Thymus (tissue), 11 donors: ENCODE results near the gene PCCA. TPM values are rescaled to one million over a fixed set of nuclear protein-coding genes. Genes with fewer than 3 reads are reported as not detected.

Source experiments
- DNase-seq, 9 donors: peaks; one replicate each; pipeline ENCODE4 v3.0.0-alpha.2; 2013; ENCODE audit warnings: low spot score in 9 of 9, low read depth in 6 of 9, missing footprints in 1 of 9
- H3K27ac ChIP-seq, 2 donors: one replicate each; pipeline ENCODE4 v1.5.1; 2013; ENCODE audit warnings: control low read depth in 1 of 2, low read depth in 1 of 2, low read length in 1 of 2, mild to moderate bottlenecking in 1 of 2, moderate library complexity in 1 of 2
- H3K27me3 ChIP-seq, 2 donors: one replicate each; pipeline ENCODE4 v1.5.1; 2013; ENCODE audit warnings: low read length in 1 of 2; ENCODE audit not compliant: control insufficient read depth in 2 of 2, insufficient read depth in 1 of 2
- H3K36me3 ChIP-seq, 2 donors: one replicate each; pipeline ENCODE4 v1.5.1; 2013; ENCODE audit warnings: low read length in 1 of 2, mild to moderate bottlenecking in 1 of 2, moderate library complexity in 1 of 2; ENCODE audit not compliant: control insufficient read depth in 2 of 2, insufficient read depth in 2 of 2
- H3K4me1 ChIP-seq, 2 donors: one replicate each; pipeline ENCODE4 v1.5.1; 2013; ENCODE audit warnings: low read length in 2 of 2; ENCODE audit not compliant: control insufficient read depth in 2 of 2, insufficient read depth in 2 of 2
- H3K4me3 ChIP-seq, 2 donors: one replicate each; pipeline ENCODE4 v1.5.1; 2013; ENCODE audit warnings: low read length in 2 of 2, control low read depth in 1 of 2, mild to moderate bottlenecking in 1 of 2
- H3K9me3 ChIP-seq, 2 donors: one replicate each; pipeline ENCODE4 v1.5.1; 2013; ENCODE audit warnings: low read length in 1 of 2, mild to moderate bottlenecking in 1 of 2; ENCODE audit not compliant: control insufficient read depth in 2 of 2, insufficient read depth in 1 of 2
- WGBS: extraction: QIAGEN DNeasy Blood & Tissue Kit; methylation state at CpG from one replicate; pipeline ENCODE4 v1.1.7; 2013; 5-methylcytosine and 5-hydroxymethylcytosine counted together
- polyA plus RNA-seq: library from polyadenylated mRNA; stranded (reverse); fragments of 200-250 nt; gene quantifications from one replicate; pipeline ENCODE4 v1.2.3, GENCODE V29; 2013
- total RNA-seq: library from RNA; stranded (reverse); fragments of 120-200 nt; gene quantifications from one replicate; pipeline ENCODE4 v1.2.4, GENCODE V29; 2013
- donor health status: healthy.

PCCA gene
- total and polyA plus RNA-seq, 2 donors: 17.9 to 18.2 TPM

DNA sequence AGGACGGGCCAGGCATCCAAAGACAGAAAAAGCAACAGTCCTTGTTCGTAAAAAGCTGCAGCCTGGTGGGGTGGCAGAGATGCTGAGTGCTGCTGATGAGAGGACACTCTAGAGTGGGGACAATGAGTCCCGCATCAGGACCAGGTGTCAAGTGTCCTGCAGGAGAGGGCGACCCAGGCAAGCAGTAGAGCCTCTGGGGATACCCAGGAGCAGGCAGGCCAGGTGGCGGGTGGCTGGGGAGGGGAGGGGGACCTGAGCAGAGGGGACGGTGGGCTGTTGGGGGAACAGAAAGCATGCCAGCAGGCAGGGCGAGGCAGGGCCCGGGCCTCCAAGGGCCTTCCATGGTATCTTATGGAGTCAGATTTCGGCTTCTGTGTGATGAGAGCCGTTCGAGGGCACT lies 463.9 kb downstream of the PCCA start:
- 97% methylated on average over 11 of the region's 11 CpGs for WGBS
- Histone ChIP-seq H3K9me3 (no peaks in the 10 kb centered on the region), H3K27ac (no peak overlapping the region), H3K36me3 (no peaks in the 10 kb centered on the region), H3K4me3 (no peak overlapping the region), H3K27me3 (no peaks in the 10 kb centered on the region), H3K4me1 (no peaks in the 10 kb centered on the region)
- DNase-seq: no peak

DNA sequence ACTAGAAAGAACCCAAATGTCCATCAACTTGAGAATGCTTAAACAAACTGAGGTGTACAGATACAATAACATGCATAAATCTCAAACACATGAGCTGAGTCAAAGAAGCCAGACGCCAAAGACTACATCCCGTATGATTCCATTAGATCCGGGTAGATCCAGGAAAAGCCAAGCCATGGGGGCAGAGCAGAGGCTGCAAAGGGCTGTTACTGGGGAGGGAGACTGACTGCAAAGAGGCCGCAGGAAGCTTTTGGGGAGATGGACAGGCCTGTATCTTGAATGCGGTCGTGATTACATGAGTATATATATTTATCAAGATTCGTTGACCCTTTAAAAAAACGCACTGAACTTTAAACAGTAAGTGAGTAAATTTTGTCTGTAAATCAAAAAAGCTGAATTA lies 471.0 kb downstream of the PCCA start:
- Histone ChIP-seq H3K4me1 (peaks cover 3 to 18% of the 10 kb centered on the region in 2 donors), H3K27me3 (no peaks in the 10 kb centered on the region), H3K36me3 (no peaks in the 10 kb centered on the region), H3K27ac (no peak overlapping the region), H3K4me3 (no peak overlapping the region), H3K9me3 (no peaks in the 10 kb centered on the region)
- no peak for DNase-seq
- WGBS: 97% methylated on average over 8 of the region's 8 CpGs

GRCh38 chr13:100560498-100561157 lies 471.7 kb downstream of the PCCA start:
- WGBS: 96% methylated on average over 15 of the region's 15 CpGs
- no peak overlapping the region for H3K27ac ChIP-seq
- no peak for DNase-seq

GRCh38 chr13:100561158-100561499 lies 472.2 kb downstream of the PCCA start:
- Histone ChIP-seq H3K9me3 (peaks cover 0 to 7% of the 10 kb centered on the region in 2 donors), H3K4me3 (no peak overlapping the region), H3K36me3 (no peaks in the 10 kb centered on the region), H3K4me1 (peaks cover 7 to 27% of the 10 kb centered on the region in 2 donors), H3K27ac (no peak overlapping the region), H3K27me3 (no peaks in the 10 kb centered on the region)
- no peak for DNase-seq
- WGBS: 95% methylated on average over 2 of the region's 2 CpGs

More at GRCh38 chr13:100560498-100561157, 471.7 kb downstream of the PCCA start:
- Histone ChIP-seq H3K27me3 (no peaks in the 10 kb centered on the region), H3K4me1 (peaks cover 4 to 22% of the 10 kb centered on the region in 2 donors), H3K9me3 (peaks cover 0 to 2% of the 10 kb centered on the region in 2 donors), H3K36me3 (no peaks in the 10 kb centered on the region), H3K4me3 (no peak overlapping the region)

DNA sequence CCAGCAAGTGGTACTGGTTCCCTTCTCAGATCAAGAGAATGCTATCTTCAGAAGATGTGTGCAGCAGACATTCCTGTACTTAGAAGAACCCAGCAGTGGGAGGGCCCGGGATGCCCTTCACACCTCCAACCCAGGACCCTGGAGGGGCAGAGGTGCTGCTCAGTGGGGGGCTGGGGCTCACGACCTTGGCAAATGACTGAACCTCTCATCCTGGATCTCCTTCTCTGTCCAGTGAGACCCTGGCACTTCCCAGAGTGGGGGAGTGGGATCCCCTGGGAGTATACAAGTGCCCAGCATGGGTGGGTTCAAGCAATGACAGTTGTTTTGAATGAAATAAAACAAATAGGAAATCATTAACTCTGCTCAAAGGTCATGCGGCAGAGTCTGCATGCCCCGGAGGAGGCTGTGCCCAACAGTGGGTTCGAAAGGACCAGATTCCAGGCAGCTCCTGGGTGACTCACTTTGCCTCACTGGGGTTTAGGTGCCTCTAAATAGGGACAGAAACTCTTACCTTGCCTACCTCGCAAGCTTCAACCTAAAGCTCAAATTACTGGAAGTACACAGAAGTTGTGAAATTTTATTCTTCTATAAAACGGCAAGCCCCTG lies 472.8 kb downstream of the PCCA start:
- 75% methylated on average over 7 of the region's 7 CpGs for whole genome bisulfite sequencing
- DNase-seq: no peak
- no peak overlapping the region for H3K4me3 ChIP-seq
- H3K4me1 ChIP-seq: peaks cover 7 to 30% of the 10 kb centered on the region in 2 donors
- no peaks in the 10 kb centered on the region for H3K36me3 ChIP-seq
- peaks cover 0 to 11% of the 10 kb centered on the region in 2 donors for H3K9me3 ChIP-seq
- no peaks in the 10 kb centered on the region for H3K27me3 ChIP-seq
- H3K27ac ChIP-seq: no peak overlapping the region

DNA sequence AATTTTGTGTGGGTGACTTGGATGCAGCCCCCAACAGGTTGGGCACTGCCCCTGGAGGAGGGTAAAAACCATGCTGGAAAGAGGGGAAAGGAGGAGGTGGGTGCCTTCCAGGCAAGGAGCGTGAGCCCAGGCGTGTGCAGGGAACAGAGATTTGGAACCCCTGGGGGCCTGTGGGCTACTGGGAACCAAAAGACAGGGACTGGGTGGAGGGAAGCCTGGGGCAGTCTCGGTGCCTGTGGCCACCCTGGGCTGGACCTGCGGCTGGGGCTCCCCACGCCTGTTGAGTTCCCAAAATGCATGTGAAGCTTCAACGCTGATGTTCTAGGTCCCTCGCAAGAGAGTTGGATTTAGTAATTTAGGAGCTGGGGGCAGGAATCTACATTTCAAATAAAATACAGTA lies 474.9 kb downstream of the PCCA start:
- no peak overlapping the region for H3K27ac ChIP-seq
- H3K9me3 ChIP-seq: peaks cover 0 to 11% of the 10 kb centered on the region in 2 donors
- H3K27me3 ChIP-seq: no peaks in the 10 kb centered on the region
- H3K36me3 ChIP-seq: no peaks in the 10 kb centered on the region
- no peak overlapping the region for H3K4me3 ChIP-seq
- 96% methylated on average over 7 of the region's 7 CpGs for WGBS
- peaks cover 7 to 30% of the 10 kb centered on the region in 2 donors for H3K4me1 ChIP-seq
- DNase-seq: no peak

DNA sequence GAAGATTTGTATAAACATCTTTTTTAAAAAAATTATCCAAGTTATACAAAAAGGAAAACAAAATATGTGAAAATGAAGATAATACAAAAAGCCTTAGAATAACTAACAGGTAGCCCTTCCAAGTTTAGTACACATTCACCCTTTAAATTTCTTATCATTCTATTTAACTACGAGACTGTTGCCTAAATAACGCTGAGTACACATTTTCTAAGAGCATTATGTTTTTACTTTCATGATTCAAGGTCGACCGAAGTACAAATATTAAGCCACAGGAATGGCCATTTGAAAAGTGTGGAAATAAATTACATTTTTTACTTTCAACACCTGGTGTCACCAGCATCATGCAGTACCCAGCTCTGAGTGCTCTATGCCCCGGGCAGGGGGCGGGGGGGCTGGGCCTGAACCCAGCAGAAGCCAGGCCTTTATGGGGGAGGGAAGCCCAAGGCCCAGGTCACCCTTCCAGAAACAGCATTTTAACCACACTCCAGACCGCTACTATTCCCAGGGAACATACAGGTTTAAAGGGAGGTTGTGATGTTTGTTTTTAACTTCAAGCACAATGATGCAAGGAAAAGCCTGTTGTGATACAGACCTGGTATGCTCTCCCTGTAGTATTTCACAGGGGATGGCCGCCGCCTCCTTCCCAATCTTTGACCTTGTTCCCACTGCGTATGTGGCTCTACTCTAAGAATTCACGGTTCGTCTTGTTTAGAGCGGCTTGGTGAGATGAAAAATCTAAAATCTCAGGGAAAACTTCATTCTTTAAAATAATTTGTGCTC lies 475.7 kb downstream of the PCCA start:
- no peaks in the 10 kb centered on the region for H3K36me3 ChIP-seq
- peak in 3 of 9 donors; percentile 15 to 43 (median 24) for DNase-seq
- no peaks in the 10 kb centered on the region for H3K27me3 ChIP-seq
- peaks cover 0 to 15% of the 10 kb centered on the region in 2 donors for H3K9me3 ChIP-seq
- peak overlapping the region in 1 of 2 donors; percentile 86 for H3K27ac ChIP-seq
- peaks cover 7 to 30% of the 10 kb centered on the region in 2 donors for H3K4me1 ChIP-seq
- no peak overlapping the region for H3K4me3 ChIP-seq
- WGBS: 97% methylated on average over 13 of the region's 13 CpGs

- WGBS: 23% methylated on average over 8 of the region's 8 CpGs
- H3K36me3 ChIP-seq: no peaks in the 10 kb centered on the region
- H3K9me3 ChIP-seq: peaks cover 0 to 15% of the 10 kb centered on the region in 2 donors
- peak in 7 of 9 donors; percentile 45 to 86 (median 66) for DNase-seq
- peak overlapping the region in 1 of 2 donors; percentile 86 for H3K27ac ChIP-seq
- H3K27me3 ChIP-seq: no peaks in the 10 kb centered on the region
- no peak overlapping the region for H3K4me3 ChIP-seq
- H3K4me1 ChIP-seq: peaks cover 7 to 30% of the 10 kb centered on the region in 2 donors
These were observed 476.4 kb downstream of the PCCA start for GRCh38 chr13:100565286-100565685.

DNA sequence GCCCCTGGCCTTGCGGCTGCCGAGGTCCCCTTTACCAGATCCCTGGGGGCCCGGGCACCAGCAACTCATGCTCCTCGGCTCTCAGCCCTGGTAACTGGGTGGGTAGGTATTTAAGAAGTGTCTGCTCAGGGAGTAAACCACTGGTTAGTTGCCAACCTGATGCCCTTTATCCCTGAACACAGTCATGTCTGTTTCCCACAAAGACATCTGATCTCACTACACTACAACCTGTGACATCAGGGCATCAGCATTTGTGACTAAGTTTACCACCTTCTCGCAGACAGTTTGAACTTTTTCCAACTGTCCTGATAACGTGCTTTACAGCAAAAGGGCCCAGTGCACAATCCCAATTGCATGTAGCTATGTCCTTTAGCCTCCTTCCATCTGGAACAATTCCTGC lies 477.6 kb downstream of the PCCA start:
- no peak for DNase-seq
- Histone ChIP-seq H3K27ac (no peak overlapping the region), H3K4me3 (no peak overlapping the region), H3K27me3 (no peaks in the 10 kb centered on the region), H3K9me3 (peaks cover 0 to 15% of the 10 kb centered on the region in 2 donors), H3K4me1 (peaks cover 7 to 30% of the 10 kb centered on the region in 2 donors), H3K36me3 (no peaks in the 10 kb centered on the region)
- WGBS: 97% methylated on average over 6 of the region's 6 CpGs
